PC-9 (cell line): ENCODE measurements around the gene CACNA1G. TPM values are rescaled to one million over a fixed set of nuclear protein-coding genes. Genes with fewer than 3 reads are reported as not detected.

Experiments
- BruUV-seq: library from RNA; stranded (reverse); fragments of 400-500 nt; replicated peaks from 2 replicates; lab custom pipeline; 2021; lab: Mats Ljungman, UMichigan
- CTCF ChIA-PET: fragments of 300-600 bp; sonication (Branson Sonifier 250); formaldehyde crosslinking; loops from one replicate; lab custom pipeline; 2022; ENCODE audit warnings: antibody characterized with exemption; lab: Charles Lee
- POLR2A ChIA-PET: fragments of 300-600 bp; sonication (Branson Sonifier 250); formaldehyde crosslinking; loops from one replicate; lab custom pipeline; 2022; ENCODE audit warnings: antibody characterized with exemption; ENCODE audit not compliant: unreplicated experiment; lab: Charles Lee
- DNase-seq, 2 experiments: peaks; one replicate each; pipeline versions ENCODE4 v3.0.0 to v3.0.0-alpha.2; 2015 to 2022; ENCODE audit warnings: mixed read lengths in 1 of 2
- H2AFZ ChIP-seq: fragments of 200-600 bp; sonication (generic); 2 replicates; pipeline ENCODE4 v1.8.1; 2017; ENCODE audit warnings: antibody characterized with exemption
- H3F3A ChIP-seq: fragments of 200-600 bp; sonication (generic); 2 replicates; pipeline ENCODE4 v1.8.1; 2017; ENCODE audit warnings: antibody characterized with exemption, mild to moderate bottlenecking, low read depth; ENCODE audit not compliant: insufficient read depth
- H3K27ac ChIP-seq: fragments of 200-600 bp; sonication (generic); 2 replicates; pipeline ENCODE4 v1.6.1; 2016; ENCODE audit warnings: mixed run types
- H3K27me3 ChIP-seq: fragments of 200-600 bp; sonication (generic); 2 replicates; pipeline ENCODE4 v1.6.1; 2016; ENCODE audit warnings: low read depth, mixed run types; ENCODE audit not compliant: insufficient read depth
- H3K36me3 ChIP-seq: fragments of 200-600 bp; sonication (generic); 2 replicates; pipeline ENCODE4 v1.6.1; 2016; ENCODE audit warnings: low read depth, mixed run types
- H3K4me1 ChIP-seq: fragments of 200-600 bp; sonication (generic); replicated peaks from 2 replicates; pipeline ENCODE4 v1.6.1; 2016; ENCODE audit warnings: mixed run types; ENCODE audit not compliant: insufficient read depth
- H3K4me2 ChIP-seq: fragments of 200-600 bp; sonication (generic); 2 replicates; pipeline ENCODE4 v1.6.1; 2017; ENCODE audit warnings: mixed run types
- H3K4me3 ChIP-seq: fragments of 200-600 bp; sonication (generic); 2 replicates; pipeline ENCODE4 v1.6.1; 2016; ENCODE audit warnings: mixed run types
- H3K79me2 ChIP-seq: fragments of 200-600 bp; sonication (generic); 2 replicates; pipeline ENCODE4 v1.6.1; 2017; ENCODE audit warnings: low read depth, mixed run types
- H3K9me2 ChIP-seq: fragments of 200-600 bp; sonication (generic); 2 replicates; pipeline ENCODE4 v1.8.1; 2017; ENCODE audit warnings: mild to moderate bottlenecking; ENCODE audit not compliant: insufficient read depth
- H3K9me3 ChIP-seq: fragments of 200-600 bp; sonication (generic); 2 replicates; pipeline ENCODE4 v1.8.1; 2016; ENCODE audit warnings: low read depth; ENCODE audit not compliant: insufficient read depth
- H4K20me1 ChIP-seq: fragments of 200-600 bp; sonication (generic); 2 replicates; pipeline ENCODE4 v1.8.1; 2017; ENCODE audit not compliant: insufficient read depth
- EZH2 ChIP-seq: fragments of 200-600 bp; sonication (generic); IDR thresholded peaks from 2 replicates; pipeline ENCODE4 v1.8.0; 2017; ENCODE audit warnings: antibody characterized with exemption, low read depth
- intact Hi-C: fragments of 100-400 bp; cut with micrococcal nuclease; formaldehyde crosslinking; loops from one replicate; pipeline ENCODE4 v1.10.0; 2022; ENCODE audit not compliant: unreplicated experiment
- total RNA-seq: library from RNA; stranded (reverse); gene quantifications from 2 replicates; pipeline ENCODE4 v1.2.3, GENCODE V29; 2021
- TF ChIP-seq, protein P1 (sequence below): fragments of 200-600 bp; sonication (generic); conservative IDR thresholded peaks from 2 replicates; pipeline ENCODE4 v1.6.1; 2017; ENCODE audit warnings: mixed run types, antibody characterized with exemption, mild to moderate bottlenecking, moderate library complexity

CACNA1G gene
- total RNA-seq, 1 experiment from 2014 or later = 0.46 TPM

DNA sequence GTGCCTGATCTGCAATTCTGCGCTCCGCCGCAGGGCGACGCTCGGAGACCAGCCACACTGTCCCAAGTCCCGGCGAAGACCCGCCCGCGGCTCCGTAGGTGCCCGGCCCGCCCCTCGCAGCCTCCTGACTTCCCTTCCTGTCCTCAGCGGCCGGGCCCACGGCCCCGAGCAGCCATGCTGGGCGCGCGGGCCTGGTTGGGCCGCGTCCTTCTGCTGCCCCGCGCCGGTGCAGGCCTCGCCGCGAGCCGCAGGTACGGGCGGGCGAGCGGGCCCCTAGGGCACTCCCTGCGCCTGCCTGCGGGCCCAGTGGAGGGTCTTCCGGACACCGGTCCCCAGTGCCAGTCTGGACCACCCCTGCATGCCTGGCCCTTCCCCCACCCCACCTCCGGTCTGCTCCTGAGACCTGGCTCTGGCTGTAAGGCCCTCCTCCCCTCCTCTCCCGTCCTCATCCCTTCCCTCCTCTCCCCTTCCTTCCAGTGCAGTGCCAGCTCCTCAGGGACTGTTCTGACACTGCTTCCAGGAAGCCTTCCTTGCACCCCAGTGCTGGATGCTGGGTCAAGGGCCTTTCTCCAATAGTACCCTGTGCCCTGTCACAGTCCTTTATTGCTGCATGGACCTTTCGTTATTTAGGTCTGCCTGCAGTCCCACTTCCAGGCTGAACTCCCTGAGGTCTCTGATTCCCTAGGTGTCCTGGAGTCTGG is 13.3 kb upstream of the CACNA1G start, which contains the start of gene SPATA20:
Gene SPATA20, plus strand, starts transcription at position 140 of the 701 bp plus-strand sequence. Its CDS starts 35 bp downstream, at position 175.
- CTCF ChIA-PET = interaction anchor here (0.6 to 1.0 kb wide), 3 partner anchors 149 to 238 kb away, joined by 4 to 14 read pairs (median 11); no protein-coding TSS in a partner anchor
- Histone ChIP-seq H3K4me2 (peak within 1 kb of the TSS; percentile 96), H3K9me3 (no peaks in the 10 kb centered on the region), H3K36me3 (no peaks in the 10 kb centered on the region), H3K79me2 (no peaks in the 10 kb centered on the region), H4K20me1 (no peaks in the 10 kb centered on the region), H2AFZ (peak within 1 kb of the TSS; percentile 82), H3K9me2 (no peaks in the 10 kb centered on the region), H3K4me1 (peaks cover 17% of the 10 kb centered on the region), H3K4me3 (peak within 1 kb of the TSS; percentile 68), H3K27me3 (no peaks in the 10 kb centered on the region), H3F3A (peaks cover 7% of the 10 kb centered on the region; the same call in 1 of the 2 replicates), H3K27ac (no peak within 1 kb of the TSS)
- peak; percentile 82 to 89 for DNase-seq
- no peak for TF ChIP-seq EZH2
- TF ChIP-seq, protein P1, sequence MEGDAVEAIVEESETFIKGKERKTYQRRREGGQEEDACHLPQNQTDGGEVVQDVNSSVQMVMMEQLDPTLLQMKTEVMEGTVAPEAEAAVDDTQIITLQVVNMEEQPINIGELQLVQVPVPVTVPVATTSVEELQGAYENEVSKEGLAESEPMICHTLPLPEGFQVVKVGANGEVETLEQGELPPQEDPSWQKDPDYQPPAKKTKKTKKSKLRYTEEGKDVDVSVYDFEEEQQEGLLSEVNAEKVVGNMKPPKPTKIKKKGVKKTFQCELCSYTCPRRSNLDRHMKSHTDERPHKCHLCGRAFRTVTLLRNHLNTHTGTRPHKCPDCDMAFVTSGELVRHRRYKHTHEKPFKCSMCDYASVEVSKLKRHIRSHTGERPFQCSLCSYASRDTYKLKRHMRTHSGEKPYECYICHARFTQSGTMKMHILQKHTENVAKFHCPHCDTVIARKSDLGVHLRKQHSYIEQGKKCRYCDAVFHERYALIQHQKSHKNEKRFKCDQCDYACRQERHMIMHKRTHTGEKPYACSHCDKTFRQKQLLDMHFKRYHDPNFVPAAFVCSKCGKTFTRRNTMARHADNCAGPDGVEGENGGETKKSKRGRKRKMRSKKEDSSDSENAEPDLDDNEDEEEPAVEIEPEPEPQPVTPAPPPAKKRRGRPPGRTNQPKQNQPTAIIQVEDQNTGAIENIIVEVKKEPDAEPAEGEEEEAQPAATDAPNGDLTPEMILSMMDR = peak; percentile 99
- intact Hi-C loops = loop anchor here (1.0 to 10.0 kb wide), 7 partner anchors 65 to 606 kb away; partner anchors contain the start of gene NME1
- no TSS peak for BruUV-seq
- POLR2A ChIA-PET = no interaction called here

DNA sequence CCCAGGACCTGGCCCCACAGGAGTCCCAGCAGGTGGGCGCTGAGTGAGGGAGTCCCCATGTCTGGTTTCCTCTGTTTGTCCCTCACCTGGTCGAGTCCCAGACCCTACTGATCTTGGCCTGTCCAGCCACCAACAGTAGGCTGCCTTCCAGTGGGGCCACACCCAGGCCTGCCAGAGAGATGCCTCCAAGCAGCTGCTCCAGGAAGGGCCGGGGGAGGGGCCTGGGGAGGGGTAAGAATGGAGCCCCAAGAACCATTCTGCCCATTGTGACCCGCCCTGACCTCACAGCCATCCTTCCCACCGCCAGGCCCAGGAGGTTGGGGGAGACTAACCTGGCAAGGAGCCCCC is 12.8 kb upstream of the CACNA1G start:
- Histone ChIP-seq H3K27me3 (no peaks in the 10 kb centered on the region), H3K79me2 (no peaks in the 10 kb centered on the region), H3K4me3 (peak overlapping the region; percentile 68), H4K20me1 (no peaks in the 10 kb centered on the region), H3K27ac (no peak overlapping the region), H2AFZ (no peak overlapping the region), H3K9me3 (no peaks in the 10 kb centered on the region), H3K9me2 (no peaks in the 10 kb centered on the region), H3K4me2 (peak overlapping the region; percentile 96), H3K36me3 (no peaks in the 10 kb centered on the region), H3K4me1 (peaks cover 12% of the 10 kb centered on the region), H3F3A (peaks cover 2% of the 10 kb centered on the region; the same call in 1 of the 2 replicates)
- TSS peak; percentile 19 for BruUV-seq
- DNase-seq = no peak
- intact Hi-C loops = loop anchor here (1.0 to 10.0 kb wide), 7 partner anchors 65 to 606 kb away; partner anchors contain the start of gene NME1
- TF ChIP-seq, protein P1 = no peak
- TF ChIP-seq EZH2 = no peak
- ChIA-PET POLR2A (no interaction called here), CTCF (interaction anchor here (0.7 to 1.0 kb wide), 2 partner anchors 148 to 238 kb away, joined by 11 to 14 read pairs; no protein-coding TSS in a partner anchor)

DNA sequence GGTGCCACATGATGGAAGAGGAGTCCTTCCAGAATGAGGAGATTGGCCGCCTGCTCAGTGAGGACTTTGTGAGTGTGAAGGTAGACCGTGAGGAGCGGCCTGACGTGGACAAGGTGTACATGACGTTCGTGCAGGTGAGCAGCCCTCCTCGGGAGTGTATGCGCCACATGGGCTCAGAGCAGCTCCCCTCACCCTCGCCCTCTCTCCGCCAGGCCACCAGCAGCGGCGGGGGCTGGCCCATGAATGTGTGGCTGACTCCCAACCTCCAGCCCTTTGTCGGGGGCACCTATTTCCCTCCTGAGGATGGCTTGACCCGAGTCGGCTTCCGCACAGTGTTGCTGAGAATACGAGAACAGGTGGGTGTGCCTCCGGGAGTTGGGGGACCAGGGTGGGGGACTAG is 11.7 kb upstream of the CACNA1G start:
- DNase-seq = no peak
- CTCF ChIA-PET = no interaction called here

More for the DNA sequence above, 11.7 kb upstream of the CACNA1G start:
- no peak overlapping the region for H3K4me2 ChIP-seq
- TF ChIP-seq EZH2 = no peak
- TF ChIP-seq, protein P1 = no peak
- no peak overlapping the region for H3K4me3 ChIP-seq
- H3K4me1 ChIP-seq = peaks cover 8% of the 10 kb centered on the region
- H3K36me3 ChIP-seq = no peaks in the 10 kb centered on the region
- no peak overlapping the region for H3K27ac ChIP-seq
- no peak overlapping the region for H2AFZ ChIP-seq
- H3K79me2 ChIP-seq = no peaks in the 10 kb centered on the region
- no peaks in the 10 kb centered on the region for H3K9me2 ChIP-seq
- no peaks in the 10 kb centered on the region for H3F3A ChIP-seq
- no peaks in the 10 kb centered on the region for H3K27me3 ChIP-seq
- H4K20me1 ChIP-seq = no peaks in the 10 kb centered on the region
- intact Hi-C loops = loop anchor here (5.0 to 10.0 kb wide), 2 partner anchors 233 to 406 kb away; no protein-coding TSS in a partner anchor
- H3K9me3 ChIP-seq = no peaks in the 10 kb centered on the region
- no TSS peak for BruUV-seq
- POLR2A ChIA-PET = no interaction called here
